Kidney (tissue), 14 donors: ENCODE data around the gene FOXRED1. TPM values are rescaled to one million over a fixed set of nuclear protein-coding genes. Genes with fewer than 3 reads are reported as not detected.

ENCODE experiments used
- DNase-seq, 5 donors: peaks; one replicate each; pipeline ENCODE4 v3.0.0-alpha.2; 2013 to 2020
- FAIRE-seq: peaks from 2 replicates; lab custom pipeline; 2012; peaks lifted over from hg19 to GRCh38; lab: Jason Lieb, UNC
- H3K27ac ChIP-seq, 2 donors: one replicate each; pipeline ENCODE4 v1.7.0; 2013; ENCODE audit warnings: low read depth in 2 of 2, low read length in 2 of 2, inconsistent platforms in 1 of 2
- H3K27me3 ChIP-seq: one replicate; pipeline ENCODE4 v1.7.1; 2013; ENCODE audit warnings: low read length, inconsistent platforms; ENCODE audit not compliant: control insufficient read depth, insufficient read depth
- H3K36me3 ChIP-seq, 3 donors: one replicate each; pipeline versions ENCODE4 v1.7.0 to v1.7.1; 2013; ENCODE audit warnings: low read length in 3 of 3, control low read depth in 1 of 3, inconsistent platforms in 1 of 3; ENCODE audit not compliant: insufficient read depth in 3 of 3, control insufficient read depth in 2 of 3
- H3K4me1 ChIP-seq, 3 donors: one replicate each; pipeline versions ENCODE4 v1.7.0 to v1.7.1; 2013; ENCODE audit warnings: low read length in 3 of 3, inconsistent platforms in 1 of 3, low read depth in 1 of 3; ENCODE audit not compliant: control insufficient read depth in 2 of 3, insufficient read depth in 2 of 3
- H3K4me3 ChIP-seq, 3 donors: one replicate each; pipeline versions ENCODE4 v1.7.0 to v1.8.1; 2013; ENCODE audit warnings: low read length in 3 of 3, control low read depth in 1 of 3, inconsistent platforms in 1 of 3
- H3K9ac ChIP-seq, 3 donors: one replicate each; pipeline versions ENCODE4 v1.7.0 to v1.7.1; 2013; ENCODE audit warnings: low read length in 3 of 3, control low read depth in 1 of 3, inconsistent platforms in 1 of 3
- H3K9me3 ChIP-seq, 3 donors: one replicate each; pipeline versions ENCODE4 v1.7.0 to v1.7.1; 2013; ENCODE audit warnings: low read length in 3 of 3, control low read depth in 1 of 3, inconsistent platforms in 1 of 3; ENCODE audit not compliant: control insufficient read depth in 2 of 3, insufficient read depth in 1 of 3
- CTCF ChIP-seq: IDR thresholded peaks from 3 replicates; pipeline ENCODE4 v1.5.1; 2012; ENCODE audit warnings: mild to moderate bottlenecking, moderate library complexity, borderline replicate concordance; ENCODE audit not compliant: insufficient read depth; ENCODE audit errors: extremely low read depth
- intact Hi-C: fragments of 100-400 bp; cut with DNase I; formaldehyde crosslinking; loops from one replicate; pipeline ENCODE4 v1.11.1; 2022
- polyA plus RNA-seq: library from polyadenylated mRNA; stranded (reverse); fragments of 350-450 nt; fragmentation: Illumina TruSeq; extraction: RNeasy Lipid Tissue Mini Kit (QIAGEN cat#74804); gene quantifications from one replicate; pipeline ENCODE4 v1.2.3, GENCODE V29; 2014; ENCODE audit warnings: low read depth, low replicate concordance; ENCODE audit not compliant: insufficient read depth
- total RNA-seq: library from RNA; stranded (reverse); fragmentation: NEBNext Ultra II Directional; extraction: Animal tissue kit (Norgen Biotek cat#: 25700); gene quantifications from one replicate; pipeline ENCODE4 v1.2.1, GENCODE V29; 2021
- donor health status: control.
- donor health status: control.
- donor health status: control.
- donor health status: control.
- donor health status: control.
- donor health status: DM: yes; HTN: yes; CAD: no.
- donor health status: Normal renal cell carcinoma (clear cell type).

Gene FOXRED1
- total and polyA plus RNA-seq, 2 donors from 2014 or later = 21.5 to 37.1 TPM

- H3K4me3 ChIP-seq = no peak overlapping the region
- no peaks in the 10 kb centered on the region for H3K27me3 ChIP-seq
- no peak overlapping the region for H3K27ac ChIP-seq
- H3K9ac ChIP-seq = no peak overlapping the region
- TF ChIP-seq CTCF = no peak
- FAIRE-seq (no peak), DNase-seq (no peak)
- peaks cover 0 to 20% (median 17%) of the 10 kb centered on the region in 3 donors for H3K36me3 ChIP-seq
- intact Hi-C loops = no loop called here
- H3K4me1 ChIP-seq = no peaks in the 10 kb centered on the region
- no peaks in the 10 kb centered on the region for H3K9me3 ChIP-seq
Observed at GRCh38 chr11:126290887-126291286, 21.9 kb downstream of the FOXRED1 start.

- no peak for FAIRE-seq
- H3K36me3 ChIP-seq = peaks cover 0 to 20% (median 17%) of the 10 kb centered on the region in 3 donors
- H3K4me3 ChIP-seq = no peak overlapping the region
- H3K27me3 ChIP-seq = no peaks in the 10 kb centered on the region
- intact Hi-C loops = no loop called here
- TF ChIP-seq CTCF = no peak
- no peaks in the 10 kb centered on the region for H3K9me3 ChIP-seq
- no peaks in the 10 kb centered on the region for H3K4me1 ChIP-seq
- no peak overlapping the region for H3K9ac ChIP-seq
- no peak for DNase-seq
- no peak overlapping the region for H3K27ac ChIP-seq
Observed at GRCh38 chr11:126293726-126294125, 24.8 kb downstream of the FOXRED1 start.

GRCh38 chr11:126297004-126297403 lies 28.1 kb downstream of the FOXRED1 start:
- Histone ChIP-seq H3K4me3 (no peak overlapping the region), H3K4me1 (no peaks in the 10 kb centered on the region), H3K9me3 (no peaks in the 10 kb centered on the region), H3K27me3 (no peaks in the 10 kb centered on the region), H3K36me3 (peaks cover 0 to 15% (median 6%) of the 10 kb centered on the region in 3 donors), H3K9ac (no peak overlapping the region), H3K27ac (no peak overlapping the region)
- no peak for TF ChIP-seq CTCF
- intact Hi-C loops = no loop called here
- FAIRE-seq (no peak), DNase-seq (no peak)
